Measurements from ENCODE around the gene APOM. TPM values are rescaled to one million over a fixed set of nuclear protein-coding genes. Genes with fewer than 3 reads are reported as not detected.

The APOM gene
- total and polyA plus RNA-seq, 2 of the 4 experiments (the other 2 are of a cell fraction), result 1.4 to 3.8 TPM

DNA sequence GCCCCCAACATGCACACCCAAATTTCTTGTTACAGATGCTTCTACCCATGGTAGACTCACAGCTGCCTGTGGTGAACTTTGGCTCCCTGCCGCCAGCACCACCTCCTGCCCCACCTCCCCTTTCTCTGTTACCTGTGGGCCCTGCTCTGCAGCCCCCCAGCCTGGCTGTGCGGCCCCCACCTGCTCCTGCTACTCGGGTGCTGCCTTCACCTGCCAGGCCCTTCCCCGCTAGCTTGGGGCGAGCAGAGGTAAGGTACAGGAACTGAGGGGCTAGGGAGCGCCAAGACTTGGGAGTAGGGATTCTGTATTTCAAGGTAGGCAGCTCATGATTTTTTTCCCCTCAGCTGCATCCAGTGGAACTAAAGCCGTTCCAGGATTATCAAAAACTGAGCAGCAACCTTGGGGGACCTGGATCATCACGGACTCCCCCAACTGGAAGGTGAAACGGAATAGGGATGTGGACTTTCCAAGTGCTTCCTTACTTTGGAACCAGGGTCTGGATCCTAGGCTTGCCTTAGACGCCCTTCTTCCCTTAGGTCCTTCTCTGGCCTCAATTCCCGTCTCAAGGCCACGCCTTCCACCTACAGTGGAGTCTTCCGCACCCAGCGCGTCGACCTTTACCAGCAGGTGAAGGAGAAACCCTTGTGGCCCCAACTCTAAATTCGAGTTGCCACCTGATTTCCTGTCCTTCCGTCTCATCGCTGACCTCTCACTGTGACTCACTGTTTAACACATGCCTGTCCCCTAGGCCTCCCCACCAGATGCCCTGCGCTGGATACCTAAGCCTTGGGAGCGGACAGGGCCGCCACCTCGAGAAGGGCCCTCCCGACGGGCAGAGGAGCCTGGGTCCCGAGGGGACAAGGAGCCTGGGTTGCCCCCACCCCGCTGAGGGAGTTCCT is 18.7 kb upstream of the APOM start:
- H3K27me3 ChIP-seq (ENCODE audit: control insufficient read depth, insufficient read depth, low read length), result no peaks in the 10 kb centered on the region
- no peaks in the 10 kb centered on the region for H3K9me3 ChIP-seq (ENCODE audit: control insufficient read depth, insufficient read depth, low read length)
- peaks cover 29 to 31% of the 10 kb centered on the region in 2 experiments for H3K79me1 ChIP-seq (ENCODE audit: low read depth in 1 of 2, low read length in 2 of 2)
- H3K4ac ChIP-seq (ENCODE audit: low read depth, low read length), result no peak overlapping the region
- H2AFZ ChIP-seq (replicated peaks; ENCODE audit: low read length, poor library complexity), result no peak overlapping the region
- no peak overlapping the region for H3K27ac ChIP-seq (ENCODE audit: insufficient read depth, low read length)
- no peak overlapping the region for H2AK9ac ChIP-seq (replicated peaks; ENCODE audit: low read depth, low read length, poor library complexity)
- H2BK20ac ChIP-seq (ENCODE audit: low read depth, low read length), result no peak overlapping the region
- intact Hi-C loops (cut with micrococcal nuclease) (no loop called here), in situ Hi-C loops (cut with MboI; ENCODE audit: low sequenced_read_pairs) (no loop called here), dilution Hi-C loops (cut with HindIII; ENCODE audit: low sequenced_read_pairs, unreplicated experiment) (no loop called here)
- ChIA-PET POLR2A (ENCODE audit: unreplicated experiment) (no interaction called here), CTCF (interaction anchor here (0.8 to 1.5 kb wide), 2 partner anchors 15 to 86 kb away, joined by 3 to 4 read pairs; no protein-coding TSS in a partner anchor)
- no peak overlapping the region for H3K4me2 ChIP-seq (ENCODE audit: low read depth, low read length)
- H4K8ac ChIP-seq (ENCODE audit: low read depth in 2 of 2, low read length in 2 of 2), result no peak overlapping the region
- no peak for TF ChIP-seq MAFK (IDR thresholded peaks at IDR 0.05; ENCODE audit: low read depth, low read length)
- TF ChIP-seq CTCF (conservative IDR thresholded peaks at IDR 0.05; ENCODE audit: low read depth, low read length), result no peak
- TF ChIP-seq, protein P1, sequence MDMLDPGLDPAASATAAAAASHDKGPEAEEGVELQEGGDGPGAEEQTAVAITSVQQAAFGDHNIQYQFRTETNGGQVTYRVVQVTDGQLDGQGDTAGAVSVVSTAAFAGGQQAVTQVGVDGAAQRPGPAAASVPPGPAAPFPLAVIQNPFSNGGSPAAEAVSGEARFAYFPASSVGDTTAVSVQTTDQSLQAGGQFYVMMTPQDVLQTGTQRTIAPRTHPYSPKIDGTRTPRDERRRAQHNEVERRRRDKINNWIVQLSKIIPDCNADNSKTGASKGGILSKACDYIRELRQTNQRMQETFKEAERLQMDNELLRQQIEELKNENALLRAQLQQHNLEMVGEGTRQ (IDR thresholded peaks at IDR 0.05; ENCODE audit: low read depth, low read length), result no peak
- no peak for TF ChIP-seq RAD21 (IDR thresholded peaks at IDR 0.05; ENCODE audit: low read length)
- no peak for TF ChIP-seq CHD1 (IDR thresholded peaks at IDR 0.05; ENCODE audit: low read depth, low read length)
- no peak for TF ChIP-seq RCOR1 (IDR thresholded peaks at IDR 0.05; ENCODE audit: insufficient replicate concordance, low read length)
- TF ChIP-seq SMC3 (IDR thresholded peaks at IDR 0.05; ENCODE audit: low read depth, low read length), result no peak
- TF ChIP-seq FOS (IDR thresholded peaks at IDR 0.05; ENCODE audit: low read depth, low read length), result no peak
- no peak for TF ChIP-seq RFX5 (IDR thresholded peaks at IDR 0.05; ENCODE audit: low read depth, low read length)
- H3K4me3 ChIP-seq (ENCODE audit: insufficient read depth, low read depth, low read length), result no peak overlapping the region
- H3K23ac ChIP-seq (ENCODE audit: low read depth, low read length), result no peak overlapping the region
- peaks cover 86% of the 10 kb centered on the region for H3K36me3 ChIP-seq (ENCODE audit: control insufficient read depth, insufficient read depth, low read length)
- TSS peak; percentile 61 for BruUV-seq (replicated peaks)
- no peak overlapping the region for H2AK5ac ChIP-seq (ENCODE audit: low read depth, low read length)
- no peaks in the 10 kb centered on the region for H3K9me1 ChIP-seq (ENCODE audit: insufficient read depth, low read length)
- no peak overlapping the region for H3K14ac ChIP-seq (replicated peaks; ENCODE audit: low read depth, low read length)
- no peak overlapping the region for H3K18ac ChIP-seq (ENCODE audit: low read depth, low read length)
- DNase-seq (no peak), ATAC-seq (ENCODE audit: low read depth) (no peak)
- no peak overlapping the region for H4K5ac ChIP-seq (ENCODE audit: low read depth, low read length)
- H2BK15ac ChIP-seq (ENCODE audit: low read depth, low read length), result no peak overlapping the region
- H3K56ac ChIP-seq (ENCODE audit: extremely low read depth, insufficient read depth, low read length), result no peak overlapping the region
- peaks cover 28% of the 10 kb centered on the region for H4K20me1 ChIP-seq (ENCODE audit: insufficient read depth, low read length)
- 90% methylated on average over 8 of the region's 27 CpGs; no CpG with 5 or more reads in 1 of the 2 experiments for WGBS, 2 experiments (ENCODE audit: extremely low coverage in 2 of 2, insufficient read length in 1 of 2)
- no peak overlapping the region for H4K91ac ChIP-seq (ENCODE audit: insufficient read depth, low read depth, low read length)
- no peak overlapping the region for H2BK120ac ChIP-seq (ENCODE audit: low read depth, low read length)
- no peaks in the 10 kb centered on the region; the same call in 1 of the 2 replicates for H3K4me1 ChIP-seq (ENCODE audit: control insufficient read depth, insufficient read depth, low read length)
- no peak overlapping the region for H2BK5ac ChIP-seq (ENCODE audit: low read depth, low read length, poor library complexity, severe bottlenecking)
- H3K9ac ChIP-seq (ENCODE audit: low read depth, low read length), result no peak overlapping the region

Data from IMR-90 (cell line).